ENCODE results near the gene TNIP3. TPM values are rescaled to one million over a fixed set of nuclear protein-coding genes. Genes with fewer than 3 reads are reported as not detected.

TNIP3 gene
- total and polyA plus RNA-seq, 2 donors (not counting 1 experiment from before 2014, with no cell fraction given) = not detected

- POLR2A ChIA-PET = no interaction called here
- ATAC-seq (ENCODE audit: low read depth) = no peak
- CTCF ChIA-PET = no interaction called here
Observed at GRCh38 chr4:121198251-121198650, 34.1 kb upstream of the TNIP3 start.

GRCh38 chr4:121195649-121196048, 31.5 kb upstream of the TNIP3 start:
- ATAC-seq (ENCODE audit: low read depth) = no peak
- Histone ChIP-seq H2AFZ (ENCODE audit: insufficient read depth, low read depth, low read length, poor library complexity, severe bottlenecking) (no peak overlapping the region), H3K27me3 (replicated peaks in 1 of 4; ENCODE audit: control extremely low read depth in 1 of 4, control insufficient read depth in 3 of 4, insufficient read depth in 4 of 4, low read length in 3 of 4) (no peaks in the 10 kb centered on the region), H3K4me1 (ENCODE audit: control insufficient read depth in 2 of 2, insufficient read depth in 2 of 2, low read length in 2 of 2) (peaks cover 0 to 8% of the 10 kb centered on the region in 2 donors), H3K4me2 (replicated peaks; ENCODE audit: low read depth, low read length, poor library complexity, severe bottlenecking) (no peak overlapping the region), H3K9ac (ENCODE audit: low read length) (no peak overlapping the region), H3K9me3 (ENCODE audit: control extremely low read depth in 1 of 3, control insufficient read depth in 2 of 3, insufficient read depth in 1 of 3, low read length in 2 of 3) (no peaks in the 10 kb centered on the region), H3K27ac (ENCODE audit: low read length in 2 of 2) (no peak overlapping the region), H3K36me3 (replicated peaks in 1 of 2; ENCODE audit: control extremely low read depth in 1 of 2, control insufficient read depth in 1 of 2, extremely low read depth in 1 of 2, insufficient read depth in 2 of 2, low read length in 1 of 2) (no peaks in the 10 kb centered on the region), H4K20me1 (ENCODE audit: control insufficient read depth, insufficient read depth, low read length, poor library complexity, severe bottlenecking) (no peaks in the 10 kb centered on the region), H3K4me3 (ENCODE audit: control extremely low read depth in 1 of 5, extremely low read depth in 1 of 5, insufficient read depth in 1 of 5, low read depth in 2 of 5, low read length in 4 of 5) (no peak overlapping the region), H3K79me2 (ENCODE audit: control insufficient read depth, insufficient read depth, low read length) (no peaks in the 10 kb centered on the region)
- peaks cover 10% of the 10 kb centered on the region for H3K4me1 Mint-ChIP-seq
- DNase-seq = no peak
- no peak overlapping the region for H3K27ac Mint-ChIP-seq
- no peaks in the 10 kb centered on the region for H3K27me3 Mint-ChIP-seq
- H3K9me3 Mint-ChIP-seq (ENCODE audit: insufficient read depth) = no peaks in the 10 kb centered on the region
- no peak overlapping the region for H3K4me3 Mint-ChIP-seq
- POLR2A ChIA-PET = no interaction called here
- TF ChIP-seq EZH2 (IDR thresholded peaks at IDR 0.05; ENCODE audit: borderline replicate concordance, insufficient read depth, low read depth, low read length, poor library complexity, severe bottlenecking) = no peak
- no peak for TF ChIP-seq CTCF (IDR thresholded peaks at IDR 0.05)
- intact Hi-C loops (cut with micrococcal nuclease) = no loop called here
- 83% methylated on average over 1 of the region's 2 CpGs for WGBS (ENCODE audit: insufficient coverage)
- CTCF ChIA-PET = no interaction called here

More at GRCh38 chr4:121198251-121198650, 34.1 kb upstream of the TNIP3 start:
- H3K27me3 ChIP-seq (replicated peaks in 1 of 4; ENCODE audit: control extremely low read depth in 1 of 4, control insufficient read depth in 3 of 4, insufficient read depth in 4 of 4, low read length in 3 of 4) = no peaks in the 10 kb centered on the region
- Mint-ChIP-seq H3K9me3 (ENCODE audit: insufficient read depth) (no peaks in the 10 kb centered on the region), H3K4me3 (no peak overlapping the region), H3K4me1 (peaks cover 13% of the 10 kb centered on the region), H3K27ac (no peak overlapping the region), H3K27me3 (no peaks in the 10 kb centered on the region)
- no peak overlapping the region for H3K4me3 ChIP-seq (ENCODE audit: control extremely low read depth in 1 of 5, extremely low read depth in 1 of 5, insufficient read depth in 1 of 5, low read depth in 2 of 5, low read length in 4 of 5)
- intact Hi-C loops (cut with micrococcal nuclease) = no loop called here
- TF ChIP-seq CTCF (IDR thresholded peaks at IDR 0.05) = no peak
- TF ChIP-seq EZH2 (IDR thresholded peaks at IDR 0.05; ENCODE audit: borderline replicate concordance, insufficient read depth, low read depth, low read length, poor library complexity, severe bottlenecking) = no peak
- no peak for DNase-seq
- H4K20me1 ChIP-seq (ENCODE audit: control insufficient read depth, insufficient read depth, low read length, poor library complexity, severe bottlenecking) = no peaks in the 10 kb centered on the region
- H3K9ac ChIP-seq (ENCODE audit: low read length) = no peak overlapping the region
- H2AFZ ChIP-seq (ENCODE audit: insufficient read depth, low read depth, low read length, poor library complexity, severe bottlenecking) = no peak overlapping the region
- H3K36me3 ChIP-seq (replicated peaks in 1 of 2; ENCODE audit: control extremely low read depth in 1 of 2, control insufficient read depth in 1 of 2, extremely low read depth in 1 of 2, insufficient read depth in 2 of 2, low read length in 1 of 2) = no peaks in the 10 kb centered on the region
- no peak overlapping the region for H3K27ac ChIP-seq (ENCODE audit: low read length in 2 of 2)
- H3K4me1 ChIP-seq (ENCODE audit: control insufficient read depth in 2 of 2, insufficient read depth in 2 of 2, low read length in 2 of 2) = peaks cover 0 to 8% of the 10 kb centered on the region in 2 donors
- H3K4me2 ChIP-seq (replicated peaks; ENCODE audit: low read depth, low read length, poor library complexity, severe bottlenecking) = no peak overlapping the region
- no peaks in the 10 kb centered on the region for H3K9me3 ChIP-seq (ENCODE audit: control extremely low read depth in 1 of 3, control insufficient read depth in 2 of 3, insufficient read depth in 1 of 3, low read length in 2 of 3)
- no peaks in the 10 kb centered on the region for H3K79me2 ChIP-seq (ENCODE audit: control insufficient read depth, insufficient read depth, low read length)
